ENCODE measurements around the gene AGPS.

Gene AGPS

GRCh38 chr2:177535000-177535399 is 142.4 kb downstream of the AGPS start:
- Histone ChIP-seq H3K36me3 (ENCODE audit: insufficient read depth, low read length) (peaks cover 2% of the 10 kb centered on the region), H3K4me3 (ENCODE audit: low read length) (no peak overlapping the region), H2AFZ (ENCODE audit: low read depth, low read length) (no peak overlapping the region), H3K27me3 (ENCODE audit: insufficient read depth, low read length) (no peaks in the 10 kb centered on the region), H3K4me1 (ENCODE audit: insufficient read depth, low read length) (peaks cover 15% of the 10 kb centered on the region), H3K9me3 (ENCODE audit: low read length) (no peaks in the 10 kb centered on the region)

GRCh38 chr2:177535958-177536504 is 143.5 kb downstream of the AGPS start:
- no peaks in the 10 kb centered on the region for H3K27me3 ChIP-seq (ENCODE audit: insufficient read depth, low read length)
- no peaks in the 10 kb centered on the region for H3K9me3 ChIP-seq (ENCODE audit: low read length)
- H2AFZ ChIP-seq (ENCODE audit: low read depth, low read length): no peak overlapping the region
- peaks cover 15% of the 10 kb centered on the region for H3K4me1 ChIP-seq (ENCODE audit: insufficient read depth, low read length)
- no peak overlapping the region for H3K4me3 ChIP-seq (ENCODE audit: low read length)
- H3K36me3 ChIP-seq (ENCODE audit: insufficient read depth, low read length): peaks cover 2% of the 10 kb centered on the region

- Histone ChIP-seq H3K4me3 (ENCODE audit: low read length) (no peak overlapping the region), H3K9me3 (ENCODE audit: low read length) (no peaks in the 10 kb centered on the region), H3K27me3 (ENCODE audit: insufficient read depth, low read length) (no peaks in the 10 kb centered on the region), H3K4me1 (ENCODE audit: insufficient read depth, low read length) (peaks cover 15% of the 10 kb centered on the region), H3K36me3 (ENCODE audit: insufficient read depth, low read length) (peaks cover 2% of the 10 kb centered on the region), H2AFZ (ENCODE audit: low read depth, low read length) (no peak overlapping the region)
Observed at GRCh38 chr2:177537213-177537612, 144.6 kb downstream of the AGPS start.

GRCh38 chr2:177537636-177538035 is 145.1 kb downstream of the AGPS start:
- no peak overlapping the region for H3K4me3 ChIP-seq (ENCODE audit: low read length)
- no peak overlapping the region for H2AFZ ChIP-seq (ENCODE audit: low read depth, low read length)
- H3K27me3 ChIP-seq (ENCODE audit: insufficient read depth, low read length): no peaks in the 10 kb centered on the region
- H3K4me1 ChIP-seq (ENCODE audit: insufficient read depth, low read length): peaks cover 15% of the 10 kb centered on the region
- H3K36me3 ChIP-seq (ENCODE audit: insufficient read depth, low read length): peaks cover under 1% of the 10 kb centered on the region
- no peaks in the 10 kb centered on the region for H3K9me3 ChIP-seq (ENCODE audit: low read length)

- H3K27me3 ChIP-seq (ENCODE audit: insufficient read depth, low read length): no peaks in the 10 kb centered on the region
- no peaks in the 10 kb centered on the region for H3K9me3 ChIP-seq (ENCODE audit: low read length)
- H3K36me3 ChIP-seq (ENCODE audit: insufficient read depth, low read length): no peaks in the 10 kb centered on the region
- H2AFZ ChIP-seq (ENCODE audit: low read depth, low read length): no peak overlapping the region
- peaks cover 15% of the 10 kb centered on the region for H3K4me1 ChIP-seq (ENCODE audit: insufficient read depth, low read length)
- H3K4me3 ChIP-seq (ENCODE audit: low read length): no peak overlapping the region
Observed at GRCh38 chr2:177538323-177538722, 145.8 kb downstream of the AGPS start.

GRCh38 chr2:177540283-177540682 is 147.7 kb downstream of the AGPS start:
- H3K4me1 ChIP-seq (ENCODE audit: insufficient read depth, low read length): peaks cover 15% of the 10 kb centered on the region
- H3K9me3 ChIP-seq (ENCODE audit: low read length): no peaks in the 10 kb centered on the region
- no peak overlapping the region for H3K4me3 ChIP-seq (ENCODE audit: low read length)
- H3K27me3 ChIP-seq (ENCODE audit: insufficient read depth, low read length): no peaks in the 10 kb centered on the region
- no peak overlapping the region for H2AFZ ChIP-seq (ENCODE audit: low read depth, low read length)
- H3K36me3 ChIP-seq (ENCODE audit: insufficient read depth, low read length): no peaks in the 10 kb centered on the region

- no peak overlapping the region for H2AFZ ChIP-seq (ENCODE audit: low read depth, low read length)
- H3K4me3 ChIP-seq (ENCODE audit: low read length): no peak overlapping the region
- no peaks in the 10 kb centered on the region for H3K36me3 ChIP-seq (ENCODE audit: insufficient read depth, low read length)
- peaks cover 15% of the 10 kb centered on the region for H3K4me1 ChIP-seq (ENCODE audit: insufficient read depth, low read length)
- no peaks in the 10 kb centered on the region for H3K27me3 ChIP-seq (ENCODE audit: insufficient read depth, low read length)
- no peaks in the 10 kb centered on the region for H3K9me3 ChIP-seq (ENCODE audit: low read length)
Observed at GRCh38 chr2:177541258-177541991, 148.9 kb downstream of the AGPS start.

GRCh38 chr2:177542396-177542795 is 149.8 kb downstream of the AGPS start:
- Histone ChIP-seq H2AFZ (ENCODE audit: low read depth, low read length) (no peak overlapping the region), H3K9me3 (ENCODE audit: low read length) (no peaks in the 10 kb centered on the region), H3K4me3 (ENCODE audit: low read length) (no peak overlapping the region), H3K27me3 (ENCODE audit: insufficient read depth, low read length) (no peaks in the 10 kb centered on the region), H3K36me3 (ENCODE audit: insufficient read depth, low read length) (no peaks in the 10 kb centered on the region), H3K4me1 (ENCODE audit: insufficient read depth, low read length) (peaks cover 15% of the 10 kb centered on the region)

GRCh38 chr2:177543007-177543760 is 150.6 kb downstream of the AGPS start:
- no peaks in the 10 kb centered on the region for H3K27me3 ChIP-seq (ENCODE audit: insufficient read depth, low read length)
- peaks cover 15% of the 10 kb centered on the region for H3K4me1 ChIP-seq (ENCODE audit: insufficient read depth, low read length)
- no peak overlapping the region for H3K4me3 ChIP-seq (ENCODE audit: low read length)
- no peak overlapping the region for H2AFZ ChIP-seq (ENCODE audit: low read depth, low read length)
- H3K36me3 ChIP-seq (ENCODE audit: insufficient read depth, low read length): no peaks in the 10 kb centered on the region
- no peaks in the 10 kb centered on the region for H3K9me3 ChIP-seq (ENCODE audit: low read length)

- H3K27me3 ChIP-seq (ENCODE audit: insufficient read depth, low read length): no peaks in the 10 kb centered on the region
- peaks cover 18% of the 10 kb centered on the region for H3K4me1 ChIP-seq (ENCODE audit: insufficient read depth, low read length)
- H3K36me3 ChIP-seq (ENCODE audit: insufficient read depth, low read length): no peaks in the 10 kb centered on the region
- no peaks in the 10 kb centered on the region for H3K9me3 ChIP-seq (ENCODE audit: low read length)
- H3K4me3 ChIP-seq (ENCODE audit: low read length): no peak overlapping the region
- H2AFZ ChIP-seq (ENCODE audit: low read depth, low read length): no peak overlapping the region
Observed at GRCh38 chr2:177545143-177545542, 152.6 kb downstream of the AGPS start.

GRCh38 chr2:177545981-177546585 is 153.5 kb downstream of the AGPS start:
- no peak overlapping the region for H3K4me3 ChIP-seq (ENCODE audit: low read length)
- no peaks in the 10 kb centered on the region for H3K27me3 ChIP-seq (ENCODE audit: insufficient read depth, low read length)
- peaks cover 18% of the 10 kb centered on the region for H3K4me1 ChIP-seq (ENCODE audit: insufficient read depth, low read length)
- no peak overlapping the region for H2AFZ ChIP-seq (ENCODE audit: low read depth, low read length)
- H3K36me3 ChIP-seq (ENCODE audit: insufficient read depth, low read length): no peaks in the 10 kb centered on the region
- no peaks in the 10 kb centered on the region for H3K9me3 ChIP-seq (ENCODE audit: low read length)

- Histone ChIP-seq H3K4me3 (ENCODE audit: low read length) (no peak overlapping the region), H3K27me3 (ENCODE audit: insufficient read depth, low read length) (no peaks in the 10 kb centered on the region), H3K4me1 (ENCODE audit: insufficient read depth, low read length) (peaks cover 18% of the 10 kb centered on the region), H3K9me3 (ENCODE audit: low read length) (no peaks in the 10 kb centered on the region), H3K36me3 (ENCODE audit: insufficient read depth, low read length) (no peaks in the 10 kb centered on the region), H2AFZ (ENCODE audit: low read depth, low read length) (no peak overlapping the region)
Observed at GRCh38 chr2:177547122-177547521, 154.5 kb downstream of the AGPS start.

- Histone ChIP-seq H3K36me3 (ENCODE audit: insufficient read depth, low read length) (no peaks in the 10 kb centered on the region), H3K27me3 (ENCODE audit: insufficient read depth, low read length) (no peaks in the 10 kb centered on the region), H2AFZ (ENCODE audit: low read depth, low read length) (no peak overlapping the region), H3K4me1 (ENCODE audit: insufficient read depth, low read length) (peaks cover 18% of the 10 kb centered on the region), H3K9me3 (ENCODE audit: low read length) (no peaks in the 10 kb centered on the region), H3K4me3 (ENCODE audit: low read length) (no peak overlapping the region)
Observed at GRCh38 chr2:177547772-177548171, 155.2 kb downstream of the AGPS start.
